Globus pallidus (tissue), 1 donor: Measurements from ENCODE around the gene SLC9A8.
"Not testable (repeated sequence)": the region's sequence is repeated elsewhere in the genome, so short reads cannot be mapped to it uniquely, and the experiment has no call there.

Experiments
- DNase-seq: peaks from one replicate; pipeline ENCODE4 v3.0.0-alpha.2; 2015; ENCODE audit warnings: low spot score

Gene SLC9A8

GRCh38 chr20:49893242-49894072, 80.8 kb downstream of the SLC9A8 start:
- DNase-seq: no peak

- DNase-seq: no peak
These were observed 81.4 kb downstream of the SLC9A8 start for GRCh38 chr20:49894073-49894470.

GRCh38 chr20:49895474-49896093, 83.0 kb downstream of the SLC9A8 start:
- not testable (repeated sequence) for DNase-seq

GRCh38 chr20:49896204-49896603, 83.6 kb downstream of the SLC9A8 start:
- no peak for DNase-seq

DNA sequence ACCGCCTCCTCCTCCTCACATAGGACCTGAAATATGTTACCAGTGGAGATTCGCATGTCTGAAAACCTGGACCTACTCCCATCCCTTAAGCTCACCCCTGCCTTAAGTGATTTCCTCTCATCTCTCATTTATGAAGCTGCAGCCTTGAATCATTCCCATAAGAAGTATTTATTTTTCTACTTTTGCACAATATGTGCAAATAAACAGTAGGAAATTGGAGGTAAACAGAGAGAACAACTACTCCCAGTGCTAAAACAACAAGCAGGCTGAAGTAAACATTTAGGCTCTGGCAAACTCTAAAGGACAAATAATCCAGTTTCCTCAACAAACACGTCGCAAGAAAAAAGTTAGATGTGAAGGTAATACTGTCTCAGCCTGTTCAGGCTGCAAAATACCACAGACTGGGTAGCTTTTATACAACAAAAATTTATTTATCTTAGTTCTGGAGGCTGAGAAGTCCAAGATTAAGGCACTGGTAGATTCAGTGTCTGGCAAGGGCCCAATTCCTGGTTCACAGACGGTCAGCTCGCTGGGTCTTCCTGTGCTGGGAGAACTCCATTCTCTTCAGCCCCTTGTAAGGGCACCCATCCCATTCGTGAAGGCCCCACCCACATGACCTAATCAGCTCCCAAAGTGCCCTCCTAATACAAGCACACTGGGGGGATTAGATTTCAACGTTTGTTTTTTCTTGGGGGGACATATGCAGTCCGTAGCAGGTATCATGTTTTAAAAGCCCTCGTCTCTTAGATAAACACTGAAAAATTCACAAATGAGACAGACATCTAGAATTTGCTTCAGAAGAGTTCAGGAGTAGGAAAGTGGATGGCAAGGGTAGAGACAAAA, 87.1 kb downstream of the SLC9A8 start:
- no peak for DNase-seq

- no peak for DNase-seq
These were observed 89.0 kb downstream of the SLC9A8 start for GRCh38 chr20:49901588-49901987.

DNA sequence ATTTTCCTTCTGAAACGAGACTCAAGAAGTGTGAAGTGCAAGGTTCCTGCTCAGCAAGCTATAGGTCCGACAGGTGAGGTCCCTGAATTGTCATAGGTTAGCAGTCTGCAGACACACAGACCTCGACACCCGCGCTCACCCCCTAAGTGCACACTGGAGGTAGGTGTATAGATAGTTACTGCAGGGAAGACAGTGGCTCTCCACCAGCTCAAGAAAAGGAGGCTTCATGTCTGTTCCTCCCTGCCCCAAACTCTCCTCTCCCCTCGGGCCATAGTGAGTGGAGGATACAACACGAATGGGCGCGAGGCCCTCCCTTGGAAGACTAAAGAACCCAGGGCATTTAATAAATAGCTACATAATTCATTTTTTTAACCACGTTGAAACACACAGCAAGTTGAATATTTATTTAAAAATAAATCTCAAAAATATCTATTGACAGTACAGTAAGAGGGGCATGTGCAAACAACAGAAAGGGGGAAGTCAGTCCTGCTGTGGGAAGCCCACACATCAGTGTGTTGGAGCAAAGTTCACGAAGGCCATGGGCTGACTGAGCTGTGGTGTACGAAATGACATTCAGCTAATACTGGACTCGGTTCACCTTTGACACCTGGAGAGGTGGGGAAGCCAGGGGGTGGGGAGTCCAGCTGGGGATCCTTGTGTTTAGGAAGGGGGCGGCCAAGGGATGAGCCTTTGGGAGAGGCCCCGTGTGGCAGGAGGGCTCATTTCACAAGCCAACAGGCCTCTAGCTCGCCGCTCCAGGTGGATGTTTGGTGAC, 92.0 kb downstream of the SLC9A8 start:
- no peak for DNase-seq

DNA sequence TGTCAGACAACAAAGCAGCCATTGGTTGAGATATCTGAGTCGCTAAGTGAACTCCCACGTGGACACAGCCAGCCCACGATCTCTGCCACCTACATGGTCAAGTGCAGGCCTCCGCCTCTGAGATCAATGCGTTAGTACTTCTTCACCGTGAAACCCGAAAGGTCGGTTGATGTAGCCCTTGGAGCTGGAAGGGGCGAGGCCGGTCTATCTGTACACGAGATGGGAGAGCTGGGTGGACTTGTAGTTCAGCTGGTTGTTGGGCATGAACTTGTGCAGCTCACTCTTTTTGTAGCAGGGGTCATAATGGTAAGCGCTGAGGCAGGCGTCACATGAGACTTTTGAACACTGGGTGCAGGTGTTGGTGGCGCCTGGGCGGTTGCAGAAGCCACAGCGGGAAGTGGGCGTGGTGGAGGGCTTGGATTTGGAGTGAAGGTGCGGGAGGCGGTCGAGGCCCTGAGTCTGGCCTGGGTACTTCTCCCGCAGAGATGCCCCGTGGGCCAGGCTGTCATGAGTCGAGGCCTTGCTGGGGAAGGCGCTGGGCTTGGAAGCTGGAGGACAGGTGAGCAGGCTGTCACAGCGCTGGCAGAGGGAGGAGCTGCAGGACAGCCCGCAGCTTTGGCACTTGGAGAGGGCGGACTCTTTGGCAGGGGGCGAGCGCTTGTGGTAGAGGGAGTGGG, 92.9 kb downstream of the SLC9A8 start:
- no peak for DNase-seq

- no peak for DNase-seq
These were observed 93.5 kb downstream of the SLC9A8 start for GRCh38 chr20:49906101-49906604.

DNA sequence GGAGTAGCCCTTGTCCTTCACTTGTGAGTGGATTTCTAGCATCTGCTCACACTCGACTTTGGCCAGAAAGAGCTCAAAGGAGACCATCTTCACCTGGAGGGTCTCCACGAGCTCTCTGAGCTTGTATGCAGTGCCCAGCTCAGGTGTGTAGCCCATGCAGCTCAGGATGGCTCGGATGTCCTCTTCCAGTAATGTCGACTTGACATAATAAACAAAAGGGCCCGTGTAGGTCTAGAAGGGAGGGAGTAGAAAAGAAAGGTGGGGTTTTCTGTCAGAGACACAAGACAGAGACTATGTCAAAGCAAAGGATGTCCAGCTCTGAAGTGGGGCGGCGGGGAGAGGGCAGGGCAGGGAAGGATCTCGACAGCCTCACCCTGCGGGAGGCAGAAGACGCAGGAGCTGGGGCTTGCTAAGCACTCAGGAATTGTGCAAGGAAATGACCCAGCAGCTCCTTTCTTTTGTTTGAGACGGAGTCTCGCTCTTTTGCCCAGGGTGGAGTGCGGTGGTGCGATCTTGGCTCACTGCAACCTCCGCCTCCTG, 94.1 kb downstream of the SLC9A8 start:
- no peak for DNase-seq

GRCh38 chr20:49907405-49908257, 95.0 kb downstream of the SLC9A8 start:
- no peak for DNase-seq

DNA sequence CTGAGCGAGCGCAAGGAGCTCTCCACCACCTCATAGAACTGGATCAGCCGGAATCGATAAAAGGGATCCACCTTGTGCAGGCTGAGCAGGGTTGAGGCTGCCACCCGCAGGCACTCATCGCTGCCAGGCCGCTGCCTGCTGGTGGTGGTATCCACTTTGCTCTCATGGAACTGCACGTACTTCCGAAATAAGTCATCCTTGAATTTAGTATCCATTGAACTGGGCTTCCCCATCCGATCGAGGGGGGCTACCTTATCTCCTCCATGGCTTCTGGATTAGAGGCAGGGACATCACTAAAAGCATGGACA, 95.6 kb downstream of the SLC9A8 start:
- no peak for DNase-seq

DNA sequence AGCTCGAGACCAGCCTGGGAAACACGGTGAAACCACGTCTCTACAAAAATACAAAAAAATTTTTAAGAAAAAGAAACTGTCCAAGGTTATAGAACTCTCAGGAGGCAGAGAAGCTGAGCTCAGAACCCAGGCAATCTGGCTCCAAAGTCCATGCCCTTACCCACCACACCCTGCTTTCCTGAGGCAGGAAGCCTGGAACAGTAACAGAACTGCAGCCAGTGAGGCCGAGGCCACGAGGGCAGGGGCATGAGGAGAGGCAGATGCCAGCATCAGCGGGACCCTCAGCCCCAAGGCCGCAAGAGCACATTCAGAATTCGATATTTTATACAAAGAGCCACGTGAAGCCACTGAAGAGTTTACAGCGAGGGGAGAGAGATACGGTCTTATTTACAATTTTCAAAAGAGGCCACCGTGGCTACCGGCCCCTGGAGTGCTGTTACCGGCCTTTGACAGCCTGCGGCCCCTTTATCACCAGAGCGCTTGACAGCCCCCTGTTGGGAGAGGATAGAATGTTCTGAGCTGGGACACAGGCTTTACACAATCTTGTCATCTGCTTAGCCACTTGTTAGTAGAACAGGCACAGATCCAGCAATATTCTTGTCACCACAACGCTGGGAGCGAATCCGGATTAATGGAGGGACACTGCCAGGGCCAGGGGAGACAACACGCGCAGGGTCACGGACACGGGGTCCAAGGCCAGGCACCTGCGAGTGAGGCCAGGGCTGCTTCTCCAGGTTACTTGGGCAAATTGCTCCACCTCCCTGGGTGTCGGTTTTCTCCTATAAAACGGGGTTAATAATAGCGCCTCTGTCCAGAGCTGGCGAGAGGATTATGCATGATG, 97.1 kb downstream of the SLC9A8 start:
- DNase-seq: peak; percentile 73

GRCh38 chr20:49910340-49910706, 97.7 kb downstream of the SLC9A8 start:
- no peak for DNase-seq

DNA sequence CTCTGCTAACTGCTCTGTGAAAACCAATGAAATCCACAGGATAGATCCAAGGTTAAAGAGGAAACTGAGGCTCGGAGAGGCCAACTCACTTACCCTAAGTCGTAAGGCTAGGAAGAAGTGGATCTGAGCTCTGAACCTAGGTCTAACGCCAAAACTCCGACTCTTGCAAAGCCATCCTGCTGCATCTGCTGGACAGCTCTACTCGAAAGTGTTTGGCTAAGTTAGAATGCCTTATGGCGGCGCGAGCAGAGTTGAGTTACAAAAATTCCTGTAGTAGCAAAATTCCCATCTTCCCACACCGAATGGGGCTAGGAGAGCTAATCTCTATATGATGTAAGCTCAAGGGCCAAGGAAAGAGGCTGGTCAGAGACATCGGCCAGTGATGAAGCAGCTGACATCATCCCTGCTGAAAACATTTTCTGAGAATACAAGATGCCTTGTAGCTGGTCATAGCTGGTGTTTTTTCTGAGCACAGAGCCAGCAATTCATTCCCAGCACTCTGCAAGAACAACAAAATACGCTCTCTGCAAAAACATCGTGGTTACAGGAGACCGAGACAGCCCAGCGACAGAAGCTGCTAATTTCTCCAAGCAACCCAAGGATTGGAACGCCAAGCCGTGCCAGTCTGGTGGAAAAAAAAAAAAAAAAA, 100.9 kb downstream of the SLC9A8 start:
- peak; percentile 82 for DNase-seq

DNA sequence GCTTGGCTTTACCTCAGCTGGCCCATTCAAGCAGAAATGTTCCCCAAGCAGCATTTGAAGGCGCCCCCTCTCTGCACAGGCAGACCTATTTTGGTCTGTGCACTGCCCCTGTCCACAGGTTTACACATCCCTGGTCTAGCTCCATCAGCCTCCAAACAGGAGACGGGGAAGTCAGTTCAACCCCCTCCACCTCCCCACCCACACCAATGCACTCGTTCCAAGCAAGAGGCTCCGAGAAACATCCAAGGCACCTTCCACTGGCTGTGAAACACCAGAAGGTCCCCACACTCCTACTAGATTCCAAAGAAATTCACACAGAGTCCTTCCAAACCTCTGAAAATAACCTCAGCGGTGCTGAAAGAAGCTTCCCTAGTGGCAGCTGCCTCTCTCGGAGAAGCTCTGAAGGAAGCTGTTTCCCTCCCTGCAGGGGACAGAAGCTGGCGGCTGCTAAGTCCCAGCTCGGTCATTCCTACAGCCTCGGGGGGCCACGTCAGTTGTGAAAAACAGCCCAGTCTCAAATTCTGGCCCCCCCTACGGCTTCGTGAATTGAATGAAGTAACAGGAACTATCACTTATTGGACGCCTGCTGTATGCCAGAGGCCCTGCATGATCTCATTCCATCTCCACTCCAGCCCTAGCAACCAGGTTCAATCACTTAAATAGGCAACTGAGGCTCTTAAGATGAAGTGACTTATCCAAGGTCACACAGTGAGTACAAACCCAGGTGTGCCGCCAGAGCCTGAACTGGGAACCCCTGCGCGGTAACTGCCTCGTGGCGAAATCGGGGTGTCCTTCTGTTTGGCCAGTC, 101.9 kb downstream of the SLC9A8 start:
- no peak for DNase-seq

DNA sequence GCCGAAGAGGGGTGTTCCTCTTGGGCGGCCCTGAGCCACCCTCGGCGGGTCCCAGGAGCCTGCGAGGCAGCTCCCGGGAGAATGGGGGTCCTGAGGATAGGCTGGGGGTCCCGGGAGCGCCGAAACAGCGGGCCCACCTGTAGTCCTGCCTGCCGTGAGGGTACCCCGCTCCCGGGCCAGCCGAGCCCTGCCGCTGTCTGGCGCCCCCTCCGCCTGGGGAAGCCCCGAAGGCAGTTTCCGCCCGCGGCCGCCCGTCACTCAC, 102.4 kb downstream of the SLC9A8 start:
- no peak for DNase-seq
